ENCODE measurements around the gene UMOD.

UMOD gene

GRCh38 chr16:20352615-20353014 is at the start of gene UMOD:
Gene UMOD (minus strand): TSS chr16:20352715. CDS start chr16:20350737, 1,978 bp downstream.
- H3K4me3 Mint-ChIP-seq = no peak within 1 kb of the TSS
- H3K4me1 Mint-ChIP-seq = no peaks in the 10 kb centered on the region
- H3K9me3 Mint-ChIP-seq = no peaks in the 10 kb centered on the region
- peaks cover 4% of the 10 kb centered on the region for H3K27me3 Mint-ChIP-seq
- no peak within 1 kb of the TSS for H3K27ac Mint-ChIP-seq
- H3K36me3 Mint-ChIP-seq = no peaks in the 10 kb centered on the region

GRCh38 chr16:20401475-20402016 is 49.0 kb upstream of the UMOD start:
- no peak overlapping the region for H3K27ac Mint-ChIP-seq
- no peaks in the 10 kb centered on the region for H3K4me1 Mint-ChIP-seq
- H3K36me3 Mint-ChIP-seq = no peaks in the 10 kb centered on the region
- no peaks in the 10 kb centered on the region for H3K9me3 Mint-ChIP-seq
- H3K27me3 Mint-ChIP-seq = no peaks in the 10 kb centered on the region
- no peak overlapping the region for H3K4me3 Mint-ChIP-seq

GRCh38 chr16:20401066-20401465 is 48.6 kb upstream of the UMOD start:
- Mint-ChIP-seq H3K36me3 (no peaks in the 10 kb centered on the region), H3K27ac (no peak overlapping the region), H3K27me3 (no peaks in the 10 kb centered on the region), H3K4me3 (no peak overlapping the region), H3K9me3 (no peaks in the 10 kb centered on the region), H3K4me1 (no peaks in the 10 kb centered on the region)

DNA sequence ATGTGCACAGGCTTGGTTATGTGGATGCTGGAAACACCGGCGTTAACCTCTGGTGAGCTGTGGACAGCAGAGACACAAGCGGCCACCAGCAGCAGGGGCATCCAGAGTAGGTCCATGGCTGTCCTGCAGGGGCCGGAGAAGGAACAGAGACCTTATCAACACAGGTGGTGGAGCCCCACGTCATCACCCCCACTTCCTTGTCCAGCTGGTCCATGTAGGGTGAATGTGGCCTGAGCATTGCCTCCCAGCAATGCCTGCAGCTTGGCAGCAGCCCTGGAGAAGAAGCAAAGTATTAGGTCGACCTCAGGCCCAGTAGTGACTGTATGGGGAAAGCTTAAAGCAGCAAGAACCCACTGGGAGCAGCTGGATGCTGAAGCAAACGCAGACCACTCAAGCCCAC is 46.7 kb upstream of the UMOD start:
- no peaks in the 10 kb centered on the region for H3K9me3 Mint-ChIP-seq
- H3K27me3 Mint-ChIP-seq = no peaks in the 10 kb centered on the region
- H3K4me1 Mint-ChIP-seq = no peaks in the 10 kb centered on the region
- no peaks in the 10 kb centered on the region for H3K36me3 Mint-ChIP-seq
- no peak overlapping the region for H3K27ac Mint-ChIP-seq
- no peak overlapping the region for H3K4me3 Mint-ChIP-seq

DNA sequence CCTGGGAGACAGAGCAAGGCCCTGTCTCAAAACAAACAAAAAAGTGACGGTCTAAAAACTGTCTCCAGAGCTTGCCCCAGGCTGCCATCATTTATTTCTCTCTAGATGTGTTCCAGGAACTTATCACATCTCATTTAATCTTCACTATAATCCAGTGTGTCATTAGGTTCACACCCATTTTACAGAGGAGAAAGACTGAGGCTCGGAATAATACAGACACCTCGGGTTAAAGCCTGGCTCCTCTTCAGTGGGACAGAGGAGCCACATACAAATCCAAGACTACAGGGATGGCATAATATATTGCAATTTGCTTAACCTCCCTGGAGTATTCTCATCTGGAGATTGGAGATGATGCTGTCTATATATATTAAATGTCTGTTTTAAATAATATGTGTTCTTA is 46.1 kb upstream of the UMOD start:
- Mint-ChIP-seq H3K27me3 (no peaks in the 10 kb centered on the region), H3K9me3 (no peaks in the 10 kb centered on the region), H3K27ac (no peak overlapping the region), H3K4me3 (no peak overlapping the region), H3K4me1 (no peaks in the 10 kb centered on the region), H3K36me3 (no peaks in the 10 kb centered on the region)

DNA sequence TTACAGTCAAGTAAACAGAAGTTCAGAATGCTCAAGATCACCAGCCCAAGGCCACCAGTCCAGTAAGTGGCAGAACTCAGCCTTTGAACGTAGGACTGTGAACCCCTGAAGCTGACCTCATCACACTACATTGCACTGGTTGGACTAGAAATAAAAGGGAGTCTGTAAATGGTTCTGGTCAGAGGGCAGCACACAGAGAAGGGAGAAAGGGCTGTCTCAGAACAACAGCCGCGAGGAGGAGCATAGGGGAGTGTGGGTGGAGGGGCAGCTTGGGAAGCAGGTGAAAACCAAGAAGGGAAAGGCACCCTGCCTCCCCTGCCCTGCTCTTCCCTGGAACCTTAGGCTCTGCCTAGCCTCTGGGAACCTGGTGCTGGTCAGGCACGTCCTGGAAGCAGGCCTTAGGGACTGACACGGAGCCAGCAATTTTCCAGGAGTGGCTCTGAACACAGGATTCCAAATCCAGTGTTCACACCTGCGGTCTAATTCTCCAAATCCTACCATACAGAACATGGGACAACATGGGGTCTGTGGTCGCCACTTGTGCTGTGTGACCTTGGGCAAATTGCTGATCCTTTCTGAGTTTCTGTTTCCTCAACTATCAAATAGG is 45.1 kb upstream of the UMOD start:
- Mint-ChIP-seq H3K27ac (no peak overlapping the region), H3K27me3 (no peaks in the 10 kb centered on the region), H3K4me3 (no peak overlapping the region)

DNA sequence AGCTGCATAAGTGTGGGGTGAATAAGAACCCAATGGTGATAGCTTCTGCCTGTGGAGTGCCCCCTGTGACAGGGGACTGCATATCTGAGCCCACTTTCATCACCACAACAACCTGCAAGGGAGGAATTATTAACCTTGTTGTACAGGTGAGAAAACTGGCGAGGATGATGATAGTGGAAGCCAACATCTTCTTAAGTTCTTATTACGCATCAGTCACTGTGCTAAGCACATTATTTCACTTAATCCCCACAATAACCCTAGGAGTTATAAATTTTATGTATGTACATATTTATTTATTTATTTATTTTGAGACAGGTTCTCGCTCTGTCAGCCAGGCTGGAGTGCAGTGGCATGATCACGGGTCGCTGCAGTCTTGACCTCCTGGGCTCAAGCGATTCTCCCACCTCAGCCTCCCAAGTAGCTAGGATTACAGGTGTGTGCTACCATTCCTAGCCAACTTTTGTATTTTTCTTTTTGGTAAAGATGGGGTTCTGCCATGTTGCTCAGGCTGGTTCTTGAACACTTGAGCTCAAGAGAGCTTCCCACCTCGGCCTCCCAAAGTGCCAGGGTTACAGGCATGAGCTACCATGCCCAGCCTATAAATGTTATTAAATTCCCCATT is 44.4 kb upstream of the UMOD start:
- Mint-ChIP-seq H3K4me1 (no peaks in the 10 kb centered on the region), H3K9me3 (no peaks in the 10 kb centered on the region), H3K27ac (no peak overlapping the region), H3K27me3 (no peaks in the 10 kb centered on the region), H3K36me3 (no peaks in the 10 kb centered on the region), H3K4me3 (no peak overlapping the region)

More for the DNA sequence above, 45.1 kb upstream of the UMOD start:
- Mint-ChIP-seq H3K4me1 (no peaks in the 10 kb centered on the region), H3K9me3 (no peaks in the 10 kb centered on the region), H3K36me3 (no peaks in the 10 kb centered on the region)

GRCh38 chr16:20395946-20396345 is 43.4 kb upstream of the UMOD start:
- no peaks in the 10 kb centered on the region for H3K9me3 Mint-ChIP-seq

GRCh38 chr16:20393801-20394577 is 41.5 kb upstream of the UMOD start:
- H3K9me3 Mint-ChIP-seq = no peaks in the 10 kb centered on the region
- no peaks in the 10 kb centered on the region for H3K4me1 Mint-ChIP-seq
- H3K27me3 Mint-ChIP-seq = no peaks in the 10 kb centered on the region
- H3K36me3 Mint-ChIP-seq = no peaks in the 10 kb centered on the region
- H3K27ac Mint-ChIP-seq = no peak overlapping the region
- H3K4me3 Mint-ChIP-seq = no peak overlapping the region

More at GRCh38 chr16:20395946-20396345, 43.4 kb upstream of the UMOD start:
- no peaks in the 10 kb centered on the region for H3K4me1 Mint-ChIP-seq
- no peak overlapping the region for H3K27ac Mint-ChIP-seq
- H3K27me3 Mint-ChIP-seq = no peaks in the 10 kb centered on the region
- H3K36me3 Mint-ChIP-seq = no peaks in the 10 kb centered on the region
- H3K4me3 Mint-ChIP-seq = no peak overlapping the region

- no peak overlapping the region for H3K27ac Mint-ChIP-seq
- H3K4me3 Mint-ChIP-seq = no peak overlapping the region
- peaks cover 11% of the 10 kb centered on the region for H3K27me3 Mint-ChIP-seq
- no peaks in the 10 kb centered on the region for H3K9me3 Mint-ChIP-seq
- no peaks in the 10 kb centered on the region for H3K4me1 Mint-ChIP-seq
- H3K36me3 Mint-ChIP-seq = no peaks in the 10 kb centered on the region
These were observed 38.5 kb upstream of the UMOD start for GRCh38 chr16:20391045-20391444.

DNA sequence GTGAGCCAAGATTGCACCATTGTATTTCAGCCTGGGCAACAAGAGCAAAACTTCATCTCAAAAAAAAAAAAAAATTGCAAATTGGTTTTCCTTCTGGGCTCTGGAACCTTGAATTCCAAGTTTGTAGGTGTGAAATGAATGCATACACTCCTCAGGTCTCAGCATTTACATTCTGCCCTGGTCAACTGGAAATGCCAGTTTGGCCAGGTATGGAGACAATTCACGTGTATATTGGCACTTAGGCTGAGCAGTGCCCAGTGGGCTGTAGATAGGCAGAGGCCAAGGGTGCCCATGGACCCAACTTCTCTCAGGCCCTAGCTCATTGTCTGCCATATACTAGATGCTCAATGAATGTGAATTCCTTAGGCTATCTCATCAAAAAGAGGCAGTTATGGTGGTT is 36.3 kb upstream of the UMOD start:
- H3K27ac Mint-ChIP-seq = no peak overlapping the region
- peaks cover 11% of the 10 kb centered on the region for H3K27me3 Mint-ChIP-seq
- H3K4me1 Mint-ChIP-seq = no peaks in the 10 kb centered on the region
- no peak overlapping the region for H3K4me3 Mint-ChIP-seq
- no peaks in the 10 kb centered on the region for H3K9me3 Mint-ChIP-seq
- no peaks in the 10 kb centered on the region for H3K36me3 Mint-ChIP-seq

- H3K4me3 Mint-ChIP-seq = no peak overlapping the region
- H3K9me3 Mint-ChIP-seq = no peaks in the 10 kb centered on the region
- no peaks in the 10 kb centered on the region for H3K4me1 Mint-ChIP-seq
- H3K36me3 Mint-ChIP-seq = no peaks in the 10 kb centered on the region
- H3K27me3 Mint-ChIP-seq = peaks cover 11% of the 10 kb centered on the region
- no peak overlapping the region for H3K27ac Mint-ChIP-seq
These were observed 35.5 kb upstream of the UMOD start for GRCh38 chr16:20387978-20388377.

GRCh38 chr16:20385844-20386832 is 33.6 kb upstream of the UMOD start:
- no peaks in the 10 kb centered on the region for H3K9me3 Mint-ChIP-seq
- no peaks in the 10 kb centered on the region for H3K36me3 Mint-ChIP-seq
- H3K4me3 Mint-ChIP-seq = no peak overlapping the region
- H3K27me3 Mint-ChIP-seq = peaks cover 11% of the 10 kb centered on the region
- no peaks in the 10 kb centered on the region for H3K4me1 Mint-ChIP-seq
- no peak overlapping the region for H3K27ac Mint-ChIP-seq

DNA sequence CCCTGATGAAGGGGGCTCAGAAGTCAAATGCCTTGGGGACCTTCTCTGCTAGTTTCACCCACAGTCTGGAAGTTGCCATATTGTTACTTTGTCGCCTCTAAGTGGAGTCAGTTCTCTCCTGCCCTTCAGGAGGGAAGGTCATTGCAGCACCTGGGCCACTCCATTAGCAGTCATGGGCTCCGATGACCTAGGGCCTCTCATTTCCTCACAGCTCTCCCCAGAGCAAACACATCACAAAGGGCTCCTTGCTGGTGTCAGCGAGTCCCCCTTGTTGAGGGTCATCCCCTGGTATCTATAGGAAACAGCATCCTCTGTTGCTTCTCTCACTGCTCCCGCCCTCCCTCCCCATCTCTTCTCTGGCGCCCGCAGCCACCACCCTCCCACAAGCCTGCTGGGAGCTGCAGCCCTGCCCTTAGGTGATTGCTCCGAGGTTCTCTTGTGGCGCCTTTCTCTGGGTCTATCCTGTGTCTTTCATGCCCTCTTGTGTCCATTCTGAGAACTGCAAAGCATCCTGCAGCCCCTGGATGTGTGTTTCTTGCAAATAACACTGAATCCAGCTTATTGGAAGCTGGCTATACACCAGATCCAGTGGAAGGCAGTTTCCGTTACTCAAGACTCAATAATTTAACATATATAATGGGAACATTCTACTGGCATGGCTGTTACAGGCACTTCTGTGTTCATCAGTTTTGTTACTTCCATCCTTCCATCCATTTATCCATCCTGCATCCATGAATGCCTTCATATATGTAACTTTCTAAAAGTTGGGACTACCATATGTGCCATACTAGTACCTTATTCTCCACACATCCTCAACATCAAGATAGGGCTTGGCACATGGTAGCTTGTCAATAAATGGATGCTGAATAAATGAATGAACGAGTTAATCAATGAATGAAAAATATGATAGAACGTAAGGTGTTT is 30.9 kb upstream of the UMOD start:
- H3K36me3 Mint-ChIP-seq = no peaks in the 10 kb centered on the region
- H3K4me3 Mint-ChIP-seq = no peak overlapping the region
- no peaks in the 10 kb centered on the region for H3K4me1 Mint-ChIP-seq
- no peak overlapping the region for H3K27ac Mint-ChIP-seq
- H3K27me3 Mint-ChIP-seq = peaks cover 11% of the 10 kb centered on the region
- H3K9me3 Mint-ChIP-seq = no peaks in the 10 kb centered on the region

All from activated naive CD4-positive, alpha-beta T cell treated with anti-CD3 and anti-CD28 coated beads, Interleukin-2, amount 50 U/mL, for 24 hours (primary cell).